Measurements from ENCODE around the gene CCNK.

Gene CCNK

GRCh38 chr14:99466758-99467157 lies 14.5 kb upstream of the CCNK start:
- no peak for DNase-seq (ENCODE audit: low read depth, low spot score)

- DNase-seq (ENCODE audit: low read depth, low spot score): no peak
These were observed 13.7 kb upstream of the CCNK start for GRCh38 chr14:99467336-99468078.

GRCh38 chr14:99468081-99468480 lies 13.1 kb upstream of the CCNK start:
- no peak for DNase-seq (ENCODE audit: low read depth, low spot score)

- no peak for DNase-seq (ENCODE audit: low read depth, low spot score)
These were observed 12.2 kb upstream of the CCNK start for GRCh38 chr14:99468836-99469592.

GRCh38 chr14:99471731-99472130 lies 9.5 kb upstream of the CCNK start:
- no peak for DNase-seq (ENCODE audit: low read depth, low spot score)

GRCh38 chr14:99472937-99473336 lies 8.3 kb upstream of the CCNK start:
- no peak for DNase-seq (ENCODE audit: low read depth, low spot score)

- DNase-seq (ENCODE audit: low read depth, low spot score): no peak
These were observed 7.8 kb upstream of the CCNK start for GRCh38 chr14:99473458-99473857.

GRCh38 chr14:99475179-99475578 lies 6.0 kb upstream of the CCNK start:
- DNase-seq (ENCODE audit: low read depth, low spot score): no peak

GRCh38 chr14:99475660-99476059 lies 5.5 kb upstream of the CCNK start:
- no peak for DNase-seq (ENCODE audit: low read depth, low spot score)

- DNase-seq (ENCODE audit: low read depth, low spot score): no peak
These were observed 4.3 kb upstream of the CCNK start for GRCh38 chr14:99476864-99477263.

GRCh38 chr14:99478128-99478527 lies 3.1 kb upstream of the CCNK start:
- no peak for DNase-seq (ENCODE audit: low read depth, low spot score)

- DNase-seq (ENCODE audit: low read depth, low spot score): no peak
These were observed 1.9 kb upstream of the CCNK start for GRCh38 chr14:99479160-99479905.

- DNase-seq (ENCODE audit: low read depth, low spot score): no peak
These were observed 1.0 kb upstream of the CCNK start, which contains the start of gene SETD3 for GRCh38 chr14:99479906-99480869. TSS of gene SETD3 (minus strand) at chr14:99480859. CDS start at chr14:99465805, 15,054 bp downstream.

GRCh38 chr14:99481745-99482099 lies 513 bp downstream of the CCNK start:
- no peak for DNase-seq (ENCODE audit: low read depth, low spot score)

GRCh38 chr14:99484106-99484505 lies 2.9 kb downstream of the CCNK start:
- DNase-seq (ENCODE audit: low read depth, low spot score): no peak

GRCh38 chr14:99497341-99497740 lies 16.1 kb downstream of the CCNK start:
- no peak for DNase-seq (ENCODE audit: low read depth, low spot score)

GRCh38 chr14:99497894-99498293 lies 16.7 kb downstream of the CCNK start:
- no peak for DNase-seq (ENCODE audit: low read depth, low spot score)

- DNase-seq (ENCODE audit: low read depth, low spot score): no peak
These were observed 21.8 kb downstream of the CCNK start for GRCh38 chr14:99502989-99503421.

GRCh38 chr14:99503848-99504453 lies 22.7 kb downstream of the CCNK start:
- no peak for DNase-seq (ENCODE audit: low read depth, low spot score)

- DNase-seq (ENCODE audit: low read depth, low spot score): no peak
These were observed 23.9 kb downstream of the CCNK start for GRCh38 chr14:99505089-99505488.

- DNase-seq (ENCODE audit: low read depth, low spot score): no peak
These were observed 25.1 kb downstream of the CCNK start for GRCh38 chr14:99506276-99506675.
